Liver (tissue), 9 donors: Measurements from ENCODE around the gene RARG. TPM values are rescaled to one million over a fixed set of nuclear protein-coding genes. Genes with fewer than 3 reads are reported as not detected.

Experiments used
- DNase-seq: peaks from one replicate; pipeline ENCODE4 v3.0.0-alpha.2; 2017; ENCODE audit warnings: low spot score
- H3K27ac ChIP-seq, 2 donors: one replicate each; pipeline ENCODE4 v1.7.0; 2013; ENCODE audit warnings: inconsistent platforms in 2 of 2, low read length in 2 of 2, control low read depth in 1 of 2, low read depth in 1 of 2, mild to moderate bottlenecking in 1 of 2
- H3K27me3 ChIP-seq, 4 donors: one replicate each; pipeline versions ENCODE4 v1.6.1 to v1.7.0; 2013; ENCODE audit warnings: low read length in 3 of 4, inconsistent platforms in 1 of 4, mild to moderate bottlenecking in 1 of 4, moderate library complexity in 1 of 4; ENCODE audit not compliant: control insufficient read depth in 4 of 4, insufficient read depth in 4 of 4
- H3K36me3 ChIP-seq, 4 donors: one replicate each; pipeline versions ENCODE4 v1.6.1 to v1.7.0; 2013; ENCODE audit warnings: low read length in 3 of 4, mild to moderate bottlenecking in 3 of 4, low read depth in 1 of 4, moderate library complexity in 1 of 4; ENCODE audit not compliant: control insufficient read depth in 4 of 4, insufficient read depth in 3 of 4
- H3K4me1 ChIP-seq, 4 donors: one replicate each; pipeline versions ENCODE4 v1.6.1 to v1.7.0; 2013; ENCODE audit warnings: low read length in 3 of 4, mild to moderate bottlenecking in 3 of 4, moderate library complexity in 1 of 4; ENCODE audit not compliant: control insufficient read depth in 4 of 4, insufficient read depth in 4 of 4
- H3K4me3 ChIP-seq, 3 donors: one replicate each; pipeline versions ENCODE4 v1.6.1 to v1.7.0; 2013; ENCODE audit warnings: low read length in 3 of 3, control low read depth in 1 of 3, low read depth in 1 of 3, mild to moderate bottlenecking in 1 of 3
- H3K9ac ChIP-seq, 2 donors: one replicate each; pipeline ENCODE4 v1.7.0; 2013; ENCODE audit warnings: low read length in 2 of 2, mild to moderate bottlenecking in 2 of 2, moderate library complexity in 2 of 2, control low read depth in 1 of 2, low read depth in 1 of 2
- H3K9me3 ChIP-seq, 4 donors: one replicate each; pipeline versions ENCODE4 v1.6.1 to v1.7.0; 2013; ENCODE audit warnings: low read length in 3 of 4; ENCODE audit not compliant: control insufficient read depth in 4 of 4
- CTCF ChIP-seq: fragments of 150-350 bp; IDR thresholded peaks from 2 replicates; pipeline ENCODE4 v1.5.1; 2017; ENCODE audit warnings: improper control_type of control experiment, low read depth, low read length; ENCODE audit not compliant: missing input control
- EGR1 ChIP-seq, 2 donors: IDR thresholded peaks; 2 replicates each; pipeline ENCODE4 v1.6.1; 2016 to 2018; ENCODE audit warnings: antibody characterized with exemption in 2 of 2, low read depth in 2 of 2
- FOXA1 ChIP-seq: IDR thresholded peaks from 2 replicates; pipeline ENCODE4 v1.6.1; 2016; ENCODE audit warnings: antibody characterized with exemption
- FOXA2 ChIP-seq: IDR thresholded peaks from 2 replicates; pipeline ENCODE4 v1.6.1; 2016; ENCODE audit warnings: antibody characterized with exemption
- GABPA ChIP-seq, 2 donors: IDR thresholded peaks in 1 of 2; conservative IDR thresholded peaks in 1 of 2; 2 replicates each; pipeline ENCODE4 v1.6.1; 2016; ENCODE audit warnings: antibody characterized with exemption in 2 of 2, mild to moderate bottlenecking in 1 of 2, moderate library complexity in 1 of 2
- HNF4A ChIP-seq, 2 donors: conservative IDR thresholded peaks; 2 replicates each; pipeline ENCODE4 v1.6.1; 2016; ENCODE audit warnings: antibody characterized with exemption in 2 of 2, mild to moderate bottlenecking in 2 of 2
- HNF4G ChIP-seq: IDR thresholded peaks from 2 replicates; pipeline ENCODE4 v1.6.1; 2016; ENCODE audit warnings: antibody characterized with exemption
- JUND ChIP-seq, 2 donors: IDR thresholded peaks; 2 replicates each; pipeline ENCODE4 v1.6.1; 2016; ENCODE audit warnings: antibody characterized with exemption in 2 of 2
- MAX ChIP-seq: IDR thresholded peaks from 2 replicates; pipeline ENCODE4 v1.6.1; 2016; ENCODE audit warnings: antibody characterized with exemption
- NR2F2 ChIP-seq: IDR thresholded peaks from 2 replicates; pipeline ENCODE4 v1.6.1; 2016; ENCODE audit warnings: antibody characterized with exemption
- RAD21 ChIP-seq, 2 donors: IDR thresholded peaks; 2 replicates each; pipeline ENCODE4 v1.6.1; 2016; ENCODE audit warnings: antibody characterized with exemption in 2 of 2, mild to moderate bottlenecking in 2 of 2
- REST ChIP-seq: IDR thresholded peaks from 2 replicates; pipeline ENCODE4 v1.6.1; 2016; ENCODE audit warnings: antibody characterized with exemption, mild to moderate bottlenecking
- RXRA ChIP-seq, 2 donors: IDR thresholded peaks; 2 replicates each; pipeline ENCODE4 v1.6.1; 2017 to 2018; ENCODE audit warnings: antibody characterized with exemption in 2 of 2, mild to moderate bottlenecking in 1 of 2
- SP1 ChIP-seq: IDR thresholded peaks from 2 replicates; pipeline ENCODE4 v1.6.1; 2018; ENCODE audit warnings: antibody characterized with exemption, mild to moderate bottlenecking
- TAF1 ChIP-seq: conservative IDR thresholded peaks from 2 replicates; pipeline ENCODE4 v1.6.1; 2016; ENCODE audit warnings: antibody characterized with exemption, mild to moderate bottlenecking
- YY1 ChIP-seq: IDR thresholded peaks from 2 replicates; pipeline ENCODE4 v1.6.1; 2016; ENCODE audit warnings: antibody characterized with exemption, mild to moderate bottlenecking
- WGBS: extraction: QIAGEN DNeasy Blood & Tissue Kit; methylation state at CpG from one replicate; pipeline ENCODE4 v1.1.7; 2013; 5-methylcytosine and 5-hydroxymethylcytosine counted together
- polyA plus RNA-seq, 2 donors: library from polyadenylated mRNA; stranded (reverse) in 1 of 2; unstranded in 1 of 2; fragments of 200-250 nt in 1 of 2; fragments of >200 nt in 1 of 2; fragmentation: Nextera tagmentation in 1 of 2; extraction: Ambion mirVana in 1 of 2; gene quantifications; one replicate each; pipeline versions ENCODE4 v1.2.1 to v1.2.3, GENCODE V29; 2013 to 2015
- total RNA-seq, 2 donors: library from RNA; depleted of rRNA; stranded (reverse); fragments of >200 nt; gene quantifications; one replicate each; pipeline ENCODE4 v1.2.3, GENCODE V29; 2014
- TF ChIP-seq, protein P1 (sequence below): IDR thresholded peaks from 2 replicates; pipeline ENCODE4 v1.6.1; 2016; ENCODE audit warnings: antibody characterized with exemption
- TF ChIP-seq, protein P2 (sequence below): IDR thresholded peaks from 2 replicates; pipeline ENCODE4 v1.6.1; 2016; ENCODE audit warnings: antibody characterized with exemption
- donor health status: healthy.
- donor health status: healthy.
- donor health status: healthy.
- donor health status: healthy.
- donor health status: healthy.

Gene RARG
- total and polyA plus RNA-seq, 4 donors = 1.7 to 3.1 (median 2.7) TPM

DNA sequence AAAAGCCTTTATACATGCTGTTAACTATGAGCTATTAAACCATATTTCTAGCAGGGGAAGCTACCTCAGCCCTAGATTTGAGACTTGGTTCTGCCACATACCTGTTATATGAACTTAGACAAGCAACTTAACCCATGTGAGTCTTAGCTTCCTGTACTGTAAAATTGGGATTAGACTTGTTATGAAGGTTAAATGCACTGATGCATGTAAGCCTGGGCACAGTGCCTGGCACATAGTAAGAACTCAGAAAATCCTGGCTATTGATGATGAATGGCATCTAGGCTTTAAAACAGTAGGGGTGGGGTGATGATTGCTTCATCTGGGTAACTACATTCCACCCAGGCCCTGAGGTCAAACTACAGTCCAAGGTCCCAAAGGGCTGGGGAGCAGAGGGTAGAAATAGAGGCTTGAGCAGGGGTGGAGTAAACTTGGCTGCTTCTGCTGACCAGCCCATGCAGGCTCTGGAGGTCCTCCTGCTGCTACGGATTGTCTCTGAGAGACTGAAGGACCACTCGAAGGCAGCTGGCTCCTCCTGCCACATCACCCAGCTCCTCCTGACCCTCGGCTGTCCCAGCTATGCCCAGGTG lies 47.4 kb upstream of the RARG start:
- no peaks in the 10 kb centered on the region for H3K27me3 ChIP-seq
- no peak for DNase-seq
- H3K36me3 ChIP-seq = peaks cover 0 to 3% (median 1%) of the 10 kb centered on the region in 4 donors
- peak overlapping the region in 1 of 3 donors; percentile 27 for H3K4me3 ChIP-seq
- peak; percentile 76 for TF ChIP-seq SP1
- peak; percentile 95 for TF ChIP-seq HNF4G
- TF ChIP-seq, protein P1, sequence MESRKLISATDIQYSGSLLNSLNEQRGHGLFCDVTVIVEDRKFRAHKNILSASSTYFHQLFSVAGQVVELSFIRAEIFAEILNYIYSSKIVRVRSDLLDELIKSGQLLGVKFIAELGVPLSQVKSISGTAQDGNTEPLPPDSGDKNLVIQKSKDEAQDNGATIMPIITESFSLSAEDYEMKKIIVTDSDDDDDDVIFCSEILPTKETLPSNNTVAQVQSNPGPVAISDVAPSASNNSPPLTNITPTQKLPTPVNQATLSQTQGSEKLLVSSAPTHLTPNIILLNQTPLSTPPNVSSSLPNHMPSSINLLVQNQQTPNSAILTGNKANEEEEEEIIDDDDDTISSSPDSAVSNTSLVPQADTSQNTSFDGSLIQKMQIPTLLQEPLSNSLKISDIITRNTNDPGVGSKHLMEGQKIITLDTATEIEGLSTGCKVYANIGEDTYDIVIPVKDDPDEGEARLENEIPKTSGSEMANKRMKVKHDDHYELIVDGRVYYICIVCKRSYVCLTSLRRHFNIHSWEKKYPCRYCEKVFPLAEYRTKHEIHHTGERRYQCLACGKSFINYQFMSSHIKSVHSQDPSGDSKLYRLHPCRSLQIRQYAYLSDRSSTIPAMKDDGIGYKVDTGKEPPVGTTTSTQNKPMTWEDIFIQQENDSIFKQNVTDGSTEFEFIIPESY = no peak
- TF ChIP-seq JUND (IDR thresholded peaks at IDR 0.05) = no peak
- TF ChIP-seq RAD21 (IDR thresholded peaks at IDR 0.05) = peak in 1 of 2 donors; percentile 32
- TF ChIP-seq HNF4A (conservative IDR thresholded peaks at IDR 0.05) = peak; percentile 96 to 99
- peak; percentile 93 for TF ChIP-seq NR2F2
- TF ChIP-seq GABPA (IDR thresholded peaks at IDR 0.05 in 1 of 2, conservative IDR thresholded peaks at IDR 0.05 in 1 of 2) = no peak
- TF ChIP-seq, protein P2, sequence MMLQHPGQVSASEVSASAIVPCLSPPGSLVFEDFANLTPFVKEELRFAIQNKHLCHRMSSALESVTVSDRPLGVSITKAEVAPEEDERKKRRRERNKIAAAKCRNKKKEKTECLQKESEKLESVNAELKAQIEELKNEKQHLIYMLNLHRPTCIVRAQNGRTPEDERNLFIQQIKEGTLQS = no peak
- peak; percentile 79 to 89 for TF ChIP-seq RXRA (IDR thresholded peaks at IDR 0.05)
- H3K9me3 ChIP-seq = no peaks in the 10 kb centered on the region
- no peak overlapping the region for H3K9ac ChIP-seq
- H3K27ac ChIP-seq = peak overlapping the region in 1 of 2 donors; percentile 37
- WGBS = 51% methylated on average over 3 of the region's 3 CpGs
- H3K4me1 ChIP-seq = peaks cover 4 to 12% (median 11%) of the 10 kb centered on the region in 4 donors

- H3K27me3 ChIP-seq = no peaks in the 10 kb centered on the region
- DNase-seq = no peak
- WGBS = 91% methylated on average over 9 of the region's 9 CpGs
- peaks cover 0 to 3% (median 0%) of the 10 kb centered on the region in 4 donors for H3K36me3 ChIP-seq
- peaks cover 4 to 12% (median 11%) of the 10 kb centered on the region in 4 donors for H3K4me1 ChIP-seq
- H3K9me3 ChIP-seq = no peaks in the 10 kb centered on the region
- TF ChIP-seq HNF4G = no peak
- no peak for TF ChIP-seq CTCF
- no peak for TF ChIP-seq GABPA (IDR thresholded peaks at IDR 0.05 in 1 of 2, conservative IDR thresholded peaks at IDR 0.05 in 1 of 2)
- no peak for TF ChIP-seq JUND (IDR thresholded peaks at IDR 0.05)
- TF ChIP-seq NR2F2 = no peak
- TF ChIP-seq, protein P1 = no peak
- no peak for TF ChIP-seq FOXA2
- TF ChIP-seq HNF4A (conservative IDR thresholded peaks at IDR 0.05) = no peak
- no peak for TF ChIP-seq REST
- TF ChIP-seq TAF1 = no peak
- TF ChIP-seq RXRA (IDR thresholded peaks at IDR 0.05) = no peak
- no peak for TF ChIP-seq EGR1 (IDR thresholded peaks at IDR 0.05; ENCODE audit: low read depth in 2 of 2)
- TF ChIP-seq MAX = no peak
- TF ChIP-seq, protein P2 = no peak
- TF ChIP-seq RAD21 (IDR thresholded peaks at IDR 0.05) = no peak
- no peak for TF ChIP-seq FOXA1
- TF ChIP-seq SP1 = no peak
- TF ChIP-seq YY1 = no peak
- H3K27ac ChIP-seq = no peak overlapping the region
- H3K4me3 ChIP-seq = no peak overlapping the region
- no peak overlapping the region for H3K9ac ChIP-seq
Observed at GRCh38 chr12:53277981-53278380, 46.0 kb upstream of the RARG start.
